ENCODE results near the gene LYL1.

DNA sequence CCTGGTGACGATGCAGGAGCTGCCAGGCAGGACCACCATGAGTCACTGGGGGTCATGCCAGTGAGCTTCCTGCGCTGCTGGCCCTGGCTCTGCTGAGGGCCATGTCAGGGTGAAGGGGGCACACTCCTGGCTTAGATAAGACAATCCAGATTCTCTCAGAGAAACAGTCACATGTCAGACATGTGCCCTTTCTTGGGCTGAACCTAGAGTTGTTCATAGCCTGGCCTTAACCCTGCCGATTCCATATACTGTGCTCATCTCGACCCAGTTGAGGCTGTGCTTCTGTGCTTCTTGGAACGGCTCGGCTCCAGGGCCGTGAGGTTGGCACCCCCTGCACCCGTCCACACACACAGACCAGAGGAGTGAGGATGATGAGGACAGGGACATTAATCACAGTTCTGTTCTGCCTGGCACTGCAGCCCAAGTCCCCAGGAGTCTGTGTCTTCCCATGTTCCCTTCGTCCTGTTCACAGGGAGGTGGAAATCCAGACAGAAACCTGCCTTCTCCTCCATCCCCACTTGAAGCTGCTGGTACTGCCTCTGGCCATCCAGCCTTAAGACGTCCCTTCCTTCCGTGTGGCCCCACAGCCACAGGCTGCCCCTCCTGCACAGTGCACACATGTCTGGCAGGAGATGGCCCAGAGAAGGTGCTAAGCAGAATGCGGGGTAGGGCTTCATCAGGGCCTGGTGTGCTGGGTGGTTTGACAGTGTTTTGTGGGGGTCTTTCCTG lies 50.0 kb downstream of the LYL1 start:
- TF ChIP-seq CTCF (conservative IDR thresholded peaks at IDR 0.05) (no peak), EZH2 (IDR thresholded peaks at IDR 0.05; ENCODE audit: low read depth) (no peak)
